K562 (cell line): ENCODE measurements around the gene TEP1. TPM values are rescaled to one million over a fixed set of nuclear protein-coding genes. Genes with fewer than 3 reads are reported as not detected.

Experiments
- KDM1A ChIP-seq, 2 experiments: fragments of 450-650 bp; IDR thresholded peaks; 2 replicates each; pipeline ENCODE4 v1.6.1; 2016; ENCODE audit warnings: mild to moderate bottlenecking in 2 of 2
- MGA ChIP-seq: fragments of 450-650 bp; IDR thresholded peaks from 2 replicates; pipeline ENCODE4 v1.6.1; 2016; ENCODE audit warnings: mild to moderate bottlenecking, moderate library complexity
- NR2C1 ChIP-seq, 2 experiments: fragments of 450-650 bp; IDR thresholded peaks; 2 replicates each; pipeline ENCODE4 v1.6.1; 2017; ENCODE audit warnings: mild to moderate bottlenecking in 2 of 2, antibody characterized with exemption in 1 of 2, inconsistent platforms in 1 of 2, missing compliant biosample characterization in 1 of 2, missing genetic modification characterization in 1 of 2
- ZBTB40 ChIP-seq, 2 experiments: fragments of 450-650 bp in 1 of 2; sonication (generic) in 1 of 2; formaldehyde crosslinking in 1 of 2; IDR thresholded peaks; 2 replicates each; pipeline versions ENCODE4 v1.7.1 to v1.9.0; 2016 to 2022; ENCODE audit warnings: inconsistent platforms in 1 of 2, mild to moderate bottlenecking in 1 of 2, missing genetic modification reagents in 1 of 2
- ZNF224 ChIP-seq: sonication (generic); formaldehyde crosslinking; IDR thresholded peaks from 2 replicates; pipeline ENCODE4 v1.8.0; 2022; ENCODE audit warnings: mild to moderate bottlenecking, missing genetic modification reagents
- polyA plus RNA-seq, 8 experiments: library from polyadenylated mRNA; depleted of rRNA in 4 of 8; stranded (reverse) in 5 of 8; unstranded in 3 of 8; fragments of >200 nt; fragmentation: Nextera tagmentation in 2 of 8; fragmentation: Illumina TruSeq in 1 of 8; extraction: Ambion mirVana in 2 of 8; extraction: Trizol in 1 of 8; gene quantifications; 2 replicates each; pipeline versions ENCODE4 v1.2.1 to v1.2.3, GENCODE V29; 2011 to 2014; ENCODE audit warnings: inconsistent platforms in 1 of 8, missing spikeins in 1 of 8
- total RNA-seq, 7 experiments: library from RNA; depleted of rRNA in 6 of 7; stranded (reverse); fragments of >200 nt in 6 of 7; fragmentation: Illumina TruSeq in 2 of 7; extraction: Trizol in 2 of 7; gene quantifications; 2 replicates each; pipeline versions ENCODE4 v1.2.1 to v1.2.3, GENCODE V29; 2011 to 2021; ENCODE audit warnings: low replicate concordance in 1 of 7

TEP1 gene
- total and polyA plus RNA-seq, 9 of the 15 experiments (the other 6 are each of a cell fraction or from before 2014, with no cell fraction given): 1.0 to 12.2 (median 7.1) TPM

- TF ChIP-seq MGA (peak; percentile 45), ZBTB40 (IDR thresholded peaks at IDR 0.05) (peak; percentile 70), ZBTB40 (CRISPR knock-in tag; IDR thresholded peaks at IDR 0.05) (no peak), ZNF224 (CRISPR knock-in tag) (no peak), NR2C1 (IDR thresholded peaks at IDR 0.05) (0 out of 2 replicates have a peak, but pooled peaks have one; percentile 8), NR2C1 (tag; IDR thresholded peaks at IDR 0.05) (no peak), KDM1A (IDR thresholded peaks at IDR 0.05) (peak; percentile 2 to 26; a peak in 2 of 4 replicates)
Observed at GRCh38 chr14:20332788-20333493, 80.4 kb downstream of the TEP1 start, which contains the start of gene CCNB1IP1 (continued).
